ENCODE measurements around the gene ROCK1.
"Not testable (repeated sequence)": the region's sequence is repeated elsewhere in the genome, so short reads cannot be mapped to it uniquely, and the experiment has no call there.

The ROCK1 gene

GRCh38 chr18:21111346-21112139, at the start of gene ROCK1:
Gene ROCK1 (minus strand): TSS chr18:21111813. CDS start chr18:21110910, 903 bp downstream.
- DNase-seq (ENCODE audit: low read depth): peak; percentile 97

- no peak for DNase-seq (ENCODE audit: low read depth)
These were observed 43.8 kb upstream of the ROCK1 start for GRCh38 chr18:21155443-21155842.

- DNase-seq (ENCODE audit: low read depth): no peak
These were observed 34.4 kb upstream of the ROCK1 start for GRCh38 chr18:21146016-21146415.

- no peak for DNase-seq (ENCODE audit: low read depth)
These were observed 33.8 kb upstream of the ROCK1 start for GRCh38 chr18:21145371-21145770.

GRCh38 chr18:21141668-21142422, 30.2 kb upstream of the ROCK1 start:
- DNase-seq (ENCODE audit: low read depth): no peak

- DNase-seq (ENCODE audit: low read depth): not testable (repeated sequence)
These were observed 26.3 kb upstream of the ROCK1 start for GRCh38 chr18:21137719-21138488.

GRCh38 chr18:21134895-21135294, 23.3 kb upstream of the ROCK1 start:
- DNase-seq (ENCODE audit: low read depth): no peak

GRCh38 chr18:21132398-21132918, 20.8 kb upstream of the ROCK1 start:
- no peak for DNase-seq (ENCODE audit: low read depth)

- DNase-seq (ENCODE audit: low read depth): no peak
These were observed 20.1 kb upstream of the ROCK1 start for GRCh38 chr18:21131698-21132227.

GRCh38 chr18:21129566-21130216, 18.1 kb upstream of the ROCK1 start:
- DNase-seq (ENCODE audit: low read depth): no peak

- no peak for DNase-seq (ENCODE audit: low read depth)
These were observed 11.8 kb upstream of the ROCK1 start for GRCh38 chr18:21123290-21123926.

GRCh38 chr18:21118806-21119205, 7.2 kb upstream of the ROCK1 start:
- no peak for DNase-seq (ENCODE audit: low read depth)

- no peak for DNase-seq (ENCODE audit: low read depth)
These were observed 6.0 kb upstream of the ROCK1 start for GRCh38 chr18:21117409-21118131.

- no peak for DNase-seq (ENCODE audit: low read depth)
These were observed 4.2 kb upstream of the ROCK1 start for GRCh38 chr18:21115519-21116411.

GRCh38 chr18:21112543-21113105, 1.0 kb upstream of the ROCK1 start:
- DNase-seq (ENCODE audit: low read depth): no peak

- no peak for DNase-seq (ENCODE audit: low read depth)
These were observed 494 bp upstream of the ROCK1 start for GRCh38 chr18:21112140-21112473.

GRCh38 chr18:21110713-21111345, 784 bp downstream of the ROCK1 start:
- peak; percentile 48 for DNase-seq (ENCODE audit: low read depth)

- no peak for DNase-seq (ENCODE audit: low read depth)
These were observed 1.5 kb downstream of the ROCK1 start for GRCh38 chr18:21109936-21110712.
